Activated T-cell treated with anti-CD3 and anti-CD28 coated beads for 4 hours (primary cell): ENCODE measurements around the gene IFNAR1.

Source experiments
- DNase-seq: peaks from one replicate; pipeline ENCODE4 v3.0.0-alpha.2; 2020

Gene IFNAR1

DNA sequence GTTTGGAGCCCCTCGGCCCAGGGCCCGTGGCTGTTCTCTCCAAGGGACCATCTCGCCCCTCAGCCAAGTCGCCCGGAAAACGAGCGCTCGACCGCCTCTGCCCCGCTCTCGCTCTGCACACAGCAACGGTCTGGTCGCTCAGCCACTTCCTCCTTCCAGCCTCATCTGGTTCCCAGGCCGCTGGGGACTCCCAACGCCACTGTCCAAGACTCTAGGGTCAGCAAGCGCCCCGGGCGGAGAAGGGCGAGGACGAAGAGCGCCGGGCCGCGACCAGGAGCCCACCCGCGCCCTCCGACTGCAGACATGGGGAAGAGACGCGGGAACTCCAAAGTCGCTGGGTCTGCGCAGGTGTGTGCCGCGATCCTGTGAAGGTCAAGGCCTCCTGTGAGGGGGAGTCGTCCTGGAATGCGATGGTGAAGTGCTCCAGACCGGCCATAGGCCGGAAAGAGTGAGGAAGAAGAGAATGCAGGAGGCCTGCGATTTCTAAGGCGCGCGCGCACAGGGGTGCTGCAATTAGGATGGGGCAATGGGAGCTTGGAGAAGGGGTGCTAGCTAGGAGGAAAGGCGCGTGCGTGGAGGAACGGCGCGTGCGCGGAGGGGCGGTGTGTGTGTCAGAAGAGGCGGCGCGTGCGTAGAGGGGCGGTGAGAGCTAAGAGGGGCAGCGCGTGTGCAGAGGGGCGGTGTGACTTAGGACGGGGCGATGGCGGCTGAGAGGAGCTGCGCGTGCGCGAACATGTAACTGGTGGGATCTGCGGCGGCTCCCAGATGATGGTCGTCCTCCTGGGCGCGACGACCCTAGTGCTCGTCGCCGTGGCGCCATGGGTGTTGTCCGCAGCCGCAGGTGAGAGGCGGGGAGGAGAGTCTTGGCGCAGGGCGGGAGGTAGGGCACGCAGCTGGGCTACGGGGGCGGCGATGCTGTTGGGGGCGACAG, at the start of gene IFNAR1:
IFNAR1 (plus strand) TSS at position 680 of the 931 bp plus-strand sequence; CDS start at position 766, 86 bp downstream.
- DNase-seq: peak; percentile 97

DNA sequence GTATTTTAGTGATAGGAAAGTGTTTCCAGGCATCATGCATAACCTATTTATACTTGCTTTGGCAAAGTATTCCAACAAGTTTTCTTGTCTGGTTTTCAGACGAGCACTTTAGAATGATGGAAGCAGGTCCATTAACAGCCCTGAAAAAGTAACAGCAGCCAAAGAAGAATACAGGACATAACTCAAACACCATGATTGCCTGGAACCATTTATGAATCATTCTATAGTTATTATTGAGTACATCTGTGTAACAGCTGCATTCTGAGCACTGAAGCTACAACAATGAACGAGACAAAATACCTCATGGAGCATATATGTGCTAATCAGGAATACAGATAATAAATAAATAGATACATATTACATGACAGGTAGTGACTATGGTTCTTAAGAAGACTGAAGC, 46.0 kb upstream of the IFNAR1 start:
- DNase-seq: no peak

DNA sequence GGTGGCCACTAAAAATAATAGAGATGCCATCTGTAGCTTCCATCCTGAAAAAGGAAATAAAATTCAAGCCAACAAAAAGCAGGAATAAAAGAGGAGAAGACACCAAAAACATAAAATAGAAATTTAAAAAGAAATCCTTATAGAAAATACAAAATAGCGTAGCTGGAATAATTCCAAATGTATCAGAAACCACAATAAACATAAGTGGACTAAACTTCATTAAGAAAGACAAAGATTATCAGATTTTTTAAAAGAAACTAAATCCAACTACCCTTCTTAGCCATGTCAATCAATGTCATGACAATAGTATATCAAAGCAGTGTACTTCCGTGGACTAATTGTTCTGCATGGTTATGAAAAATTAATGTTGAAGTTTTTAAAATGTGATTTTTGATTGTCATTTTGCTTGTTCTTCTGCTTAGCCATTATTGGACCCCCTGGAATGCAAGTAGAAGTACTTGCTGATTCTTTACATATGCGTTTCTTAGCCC, 45.4 kb upstream of the IFNAR1 start:
- DNase-seq: no peak

DNA sequence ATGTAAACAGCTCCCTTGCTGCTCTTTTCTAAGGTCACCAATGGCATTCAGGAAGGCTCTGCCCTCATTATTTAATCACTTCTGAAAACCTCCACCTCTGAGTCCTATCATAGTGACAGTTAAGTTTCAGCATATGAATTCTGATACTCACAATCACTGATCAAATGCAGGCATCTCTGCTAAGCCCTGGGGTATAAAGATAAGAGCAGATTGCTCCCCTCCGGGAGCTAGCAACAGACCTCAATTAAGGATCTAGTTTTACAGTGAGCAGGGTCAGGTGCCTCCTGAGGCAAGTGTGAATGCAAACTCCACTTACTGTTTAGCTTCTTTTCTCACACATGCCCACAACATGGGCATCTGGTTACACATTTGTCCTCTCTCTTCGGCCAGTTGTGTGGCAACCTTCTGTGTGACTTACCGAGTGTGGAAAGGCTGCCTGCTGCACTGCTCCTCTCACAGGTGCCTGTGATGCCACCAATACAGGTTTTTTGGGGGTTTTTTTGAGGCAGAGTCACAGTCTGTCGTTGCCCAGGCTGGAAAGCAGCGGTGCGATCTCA, 43.6 kb upstream of the IFNAR1 start:
- no peak for DNase-seq

DNA sequence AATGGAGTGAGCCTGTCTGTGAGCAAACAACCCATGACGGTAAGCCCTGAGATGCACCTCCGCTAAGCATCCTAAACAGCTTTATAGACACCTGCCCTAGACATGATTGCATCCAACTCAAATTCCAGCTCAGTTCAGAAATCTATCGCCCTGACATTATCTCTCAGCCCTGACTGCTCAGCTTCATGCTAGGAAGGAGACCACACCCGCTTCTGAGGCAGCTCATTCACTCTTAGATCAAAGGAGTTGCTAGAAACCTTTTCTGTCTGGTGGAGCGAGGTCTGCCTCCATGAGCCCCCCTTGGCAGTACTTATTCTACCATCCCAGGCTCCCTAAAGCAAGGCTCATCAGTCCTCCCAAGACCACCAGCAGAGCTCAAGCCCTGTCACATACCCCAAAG, 41.6 kb upstream of the IFNAR1 start:
- DNase-seq: no peak

DNA sequence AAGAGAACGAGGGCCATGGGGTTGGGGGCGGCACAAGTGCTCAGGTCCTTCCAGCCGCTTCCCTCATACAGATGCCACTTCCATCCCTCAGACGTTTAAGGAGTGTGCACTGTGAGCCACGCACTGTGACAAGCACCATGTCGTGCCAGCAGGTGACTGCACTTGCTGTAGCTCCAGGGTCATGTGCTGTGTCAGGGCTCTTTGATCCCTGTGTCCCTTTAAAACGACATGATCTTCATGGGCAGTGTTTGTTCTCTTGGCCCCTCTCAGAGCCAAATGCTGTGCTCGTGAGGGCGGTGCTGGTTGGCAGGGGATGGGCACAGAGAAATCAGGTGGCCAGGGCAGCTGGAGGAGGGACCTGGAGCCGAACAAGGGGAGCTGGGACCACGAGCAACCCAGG, 38.7 kb upstream of the IFNAR1 start:
- no peak for DNase-seq

DNA sequence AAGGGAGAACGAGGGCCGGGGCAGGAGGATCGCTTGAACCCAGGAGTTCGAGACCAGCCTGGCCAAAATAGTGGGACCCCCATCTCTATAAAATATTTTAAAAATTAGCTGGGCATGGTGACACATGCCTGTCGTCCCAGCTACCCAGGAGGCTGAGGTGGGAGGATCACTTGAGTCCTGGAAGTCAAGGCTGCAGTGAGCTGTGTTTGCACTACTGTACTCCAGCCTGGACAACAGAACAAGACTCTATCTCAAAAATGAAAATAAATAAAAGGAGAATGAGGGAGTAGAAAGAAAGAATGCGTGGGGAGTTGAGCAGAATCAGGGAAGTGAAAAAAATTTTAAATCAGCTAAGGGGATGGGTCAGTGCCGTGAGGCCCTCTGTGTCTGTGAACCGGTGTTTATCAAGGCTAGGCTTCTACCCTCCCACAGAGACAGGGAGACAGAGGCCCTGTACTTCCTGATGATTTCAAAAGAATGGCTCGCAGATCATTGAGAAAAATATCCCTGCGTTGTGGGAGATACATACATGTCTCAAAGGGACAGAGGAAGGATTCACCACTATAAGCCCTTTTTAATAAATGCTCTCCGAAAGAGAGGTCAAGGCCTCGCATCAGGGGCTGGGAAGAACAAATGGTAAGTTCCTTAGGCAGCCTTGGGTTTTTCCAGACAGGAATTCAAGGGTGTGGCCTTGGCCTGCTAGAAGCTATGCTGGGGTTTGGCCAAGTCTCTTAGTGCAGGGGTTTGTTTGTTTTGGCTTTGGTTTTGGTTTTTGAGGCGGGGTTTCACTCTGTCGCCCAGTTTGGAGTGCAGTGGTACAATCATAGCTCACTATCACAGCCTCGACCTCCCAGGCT, 37.9 kb upstream of the IFNAR1 start:
- DNase-seq: no peak

DNA sequence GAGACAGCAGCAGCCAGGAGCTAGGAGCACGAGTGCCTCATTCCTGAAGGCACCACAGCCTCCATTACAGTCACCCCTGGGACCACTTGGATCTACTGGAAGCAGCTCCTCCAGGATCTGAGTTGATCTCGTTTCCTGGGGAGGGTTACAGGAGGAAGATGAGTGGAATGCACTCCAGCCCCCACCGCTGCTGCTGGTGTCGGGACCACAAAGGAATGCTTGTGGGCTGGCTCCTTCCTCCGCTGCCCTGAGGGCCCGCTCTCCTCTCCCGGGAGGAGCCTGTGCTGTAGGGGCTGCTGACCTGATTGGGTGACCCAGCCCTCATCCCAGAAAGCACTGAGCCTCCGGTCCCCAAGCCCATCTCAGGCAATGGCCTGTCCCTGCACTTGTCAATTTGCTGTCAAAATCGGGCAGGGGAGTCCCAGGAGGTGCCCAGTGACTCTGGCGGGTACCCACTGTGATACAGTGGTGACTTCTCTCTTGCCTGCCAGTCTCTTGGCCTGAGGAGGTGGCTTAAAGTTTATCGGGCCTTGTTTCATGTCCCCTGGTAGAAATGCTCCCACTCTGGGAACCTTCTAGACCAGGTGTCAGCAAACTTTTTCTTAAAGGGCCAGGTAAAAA, 35.5 kb upstream of the IFNAR1 start:
- DNase-seq: no peak

DNA sequence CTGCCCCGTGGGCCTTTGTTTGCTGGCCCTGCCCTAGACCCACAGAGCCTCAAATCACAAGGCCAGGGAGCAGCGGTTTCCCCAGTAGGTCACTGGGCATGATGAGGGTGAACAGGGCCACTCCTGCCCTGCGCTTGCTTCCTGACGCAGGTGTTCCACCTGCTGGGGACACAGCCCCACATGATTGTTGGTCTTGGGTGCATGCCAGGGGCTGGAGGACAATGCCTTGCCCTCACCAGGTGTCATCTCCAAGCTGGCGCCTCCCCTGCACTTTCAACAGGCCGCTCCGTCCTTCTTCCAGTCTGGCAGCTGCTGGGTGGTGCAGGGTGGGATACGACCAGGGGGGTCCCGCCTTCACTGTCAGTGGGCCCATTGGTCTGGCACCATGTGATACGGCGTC, 34.3 kb upstream of the IFNAR1 start:
- no peak for DNase-seq

DNA sequence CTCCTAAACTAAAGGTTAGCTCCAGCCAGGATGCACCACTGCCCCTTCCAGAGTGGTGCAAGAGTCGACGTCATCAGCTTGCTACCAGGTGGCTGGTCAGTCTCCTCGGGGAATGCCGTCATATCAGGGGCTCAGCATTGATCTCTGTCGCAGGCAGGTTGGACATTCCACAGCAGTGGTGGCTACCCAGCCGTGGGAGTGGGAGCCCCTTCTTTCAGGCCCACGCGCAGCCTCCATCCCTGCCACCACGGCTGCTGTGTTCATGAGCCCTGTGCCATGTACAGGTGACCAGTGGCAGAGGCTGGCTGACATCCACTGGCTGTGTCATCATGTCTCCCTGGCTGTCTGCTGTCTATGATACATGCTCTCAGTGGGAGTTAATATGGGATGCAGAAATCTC, 33.1 kb upstream of the IFNAR1 start:
- no peak for DNase-seq

DNA sequence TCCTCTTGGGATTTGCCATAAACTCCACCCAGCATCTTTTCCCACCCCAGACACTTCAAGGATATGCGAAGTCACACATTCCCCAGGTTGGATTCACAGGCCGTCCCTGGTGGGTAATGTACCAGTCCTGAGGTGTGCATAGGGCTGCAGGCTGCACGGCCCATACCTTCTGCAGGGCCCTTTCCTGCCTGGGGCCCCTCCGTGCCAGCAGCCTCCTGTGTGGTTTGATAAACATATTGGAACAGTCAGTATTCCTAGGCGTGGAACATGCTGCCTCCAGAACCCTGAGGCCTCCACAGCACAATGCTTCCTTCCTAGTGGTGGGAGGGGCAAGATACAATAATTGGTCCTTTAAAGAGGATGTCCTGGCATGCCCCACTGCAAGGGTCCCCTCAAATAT, 32.0 kb upstream of the IFNAR1 start:
- no peak for DNase-seq

DNA sequence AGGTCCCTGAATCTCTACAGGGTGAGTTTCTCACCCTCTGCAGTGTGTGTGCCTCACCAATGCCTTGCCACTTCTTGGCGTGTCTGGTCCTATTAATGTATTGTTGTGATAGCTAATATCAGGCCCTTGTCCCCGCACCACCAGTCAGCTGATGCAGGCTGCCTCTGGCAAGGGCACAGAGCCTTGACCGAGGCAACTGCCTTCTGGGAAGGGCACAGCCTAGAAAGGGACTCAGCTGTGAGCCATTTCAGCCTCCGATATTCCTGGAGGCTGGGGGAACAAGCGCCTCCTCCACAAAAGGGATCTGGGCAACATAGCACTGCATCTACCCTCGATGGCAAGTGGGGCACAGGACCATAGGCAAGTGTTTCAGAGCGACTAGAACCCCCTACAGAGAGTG, 31.6 kb upstream of the IFNAR1 start:
- no peak for DNase-seq

DNA sequence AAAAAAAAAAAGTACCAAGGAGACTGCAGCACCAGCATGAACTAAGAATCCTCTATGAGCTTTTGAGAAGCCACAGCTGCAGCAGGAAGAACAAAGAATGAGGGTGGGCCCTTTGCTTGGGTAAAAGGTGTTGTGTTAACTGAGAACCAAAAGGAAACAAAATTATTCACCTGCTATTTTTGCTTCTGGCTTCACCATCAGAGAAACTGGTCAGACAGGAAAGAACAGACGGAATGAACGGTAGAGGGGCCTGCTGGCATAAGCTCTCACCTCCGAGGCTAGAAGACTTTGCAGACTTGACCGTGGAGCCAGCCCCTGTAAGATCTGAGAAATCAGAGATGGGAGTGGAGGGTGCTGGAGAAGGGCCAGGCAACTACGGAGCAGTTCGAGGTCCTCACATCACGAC, 31.0 kb upstream of the IFNAR1 start:
- DNase-seq: no peak

DNA sequence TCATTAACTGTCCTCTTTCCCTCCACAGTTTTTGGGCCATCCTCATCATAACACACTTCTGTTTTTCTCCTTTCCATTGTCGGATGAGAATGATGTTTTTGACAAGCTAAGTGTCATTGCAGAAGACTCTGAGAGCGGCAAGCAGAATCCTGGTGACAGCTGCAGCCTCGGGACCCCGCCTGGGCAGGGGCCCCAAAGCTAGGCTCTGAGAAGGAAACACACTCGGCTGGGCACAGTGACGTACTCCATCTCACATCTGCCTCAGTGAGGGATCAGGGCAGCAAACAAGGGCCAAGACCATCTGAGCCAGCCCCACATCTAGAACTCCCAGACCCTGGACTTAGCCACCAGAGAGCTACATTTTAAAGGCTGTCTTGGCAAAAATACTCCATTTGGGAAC, 28.6 kb upstream of the IFNAR1 start:
- DNase-seq: no peak

DNA sequence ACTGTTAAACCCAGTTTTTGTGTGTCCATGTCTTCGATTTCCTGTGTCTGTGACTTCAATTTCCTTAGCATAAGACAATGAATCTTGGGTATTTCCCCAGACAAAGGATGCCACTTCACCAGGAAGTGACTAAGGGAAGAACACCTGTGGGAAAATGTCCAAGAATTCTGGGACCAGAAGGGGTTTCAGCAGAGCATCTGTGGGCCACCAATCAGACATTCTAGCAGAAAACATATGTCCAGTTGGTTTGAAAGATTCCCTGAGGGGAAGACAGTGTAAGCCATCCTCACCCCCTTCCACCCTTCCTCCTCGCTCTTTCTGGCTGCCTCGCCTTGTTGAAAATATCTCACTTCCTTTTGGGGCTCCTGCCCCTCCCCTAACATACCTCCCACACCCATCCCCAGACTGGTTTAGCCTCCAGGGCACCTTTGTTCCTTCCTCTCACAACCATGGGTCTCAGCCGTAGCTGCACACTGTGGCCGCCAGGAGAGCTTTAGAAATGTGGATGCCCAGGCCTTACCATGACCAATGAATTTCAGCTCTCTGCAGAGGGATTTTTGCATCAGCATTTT, 25.5 kb upstream of the IFNAR1 start:
- DNase-seq: no peak

DNA sequence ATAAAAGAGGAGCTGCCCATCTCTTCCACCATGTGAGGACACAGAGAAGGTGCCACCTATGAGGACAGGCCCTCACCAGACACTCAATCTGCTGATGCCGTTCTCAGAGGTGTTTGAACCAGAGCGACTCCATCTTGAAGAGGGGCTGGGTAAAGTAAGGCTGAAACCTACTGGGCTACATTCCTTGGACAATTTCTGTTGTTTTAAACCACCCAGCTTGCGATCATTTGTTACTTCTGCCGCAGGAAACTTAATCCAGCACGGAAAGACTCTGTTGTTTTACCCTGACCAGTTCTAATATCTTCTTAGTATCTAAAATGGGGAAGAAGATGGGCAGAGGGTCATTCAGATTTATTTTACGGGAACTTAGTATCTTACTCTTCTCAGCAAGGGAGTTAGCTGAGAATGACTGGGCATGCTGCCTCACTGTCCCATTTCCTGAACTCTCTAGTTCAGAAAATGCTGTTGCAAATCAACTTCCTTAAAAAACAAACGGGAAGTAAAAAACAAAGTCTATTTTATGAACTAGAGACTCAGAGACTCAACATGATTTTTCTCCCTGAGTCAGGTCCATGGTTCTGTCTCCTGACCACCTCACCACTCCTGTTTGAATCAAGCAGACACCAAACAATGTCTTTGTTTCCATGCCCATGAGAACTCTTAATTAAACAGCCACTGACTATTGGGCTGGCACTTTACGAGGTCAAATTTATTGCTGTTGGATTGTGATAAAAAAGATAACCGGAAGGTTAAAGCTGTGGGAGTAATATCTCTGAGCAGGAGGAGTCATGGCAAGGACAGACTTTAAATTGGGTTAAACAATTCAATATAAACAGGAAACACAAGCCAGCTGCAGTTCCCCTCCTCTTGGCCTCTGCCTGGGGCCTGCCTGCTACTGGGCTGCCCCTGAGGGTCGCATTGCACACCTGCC, 23.8 kb upstream of the IFNAR1 start:
- DNase-seq: no peak

DNA sequence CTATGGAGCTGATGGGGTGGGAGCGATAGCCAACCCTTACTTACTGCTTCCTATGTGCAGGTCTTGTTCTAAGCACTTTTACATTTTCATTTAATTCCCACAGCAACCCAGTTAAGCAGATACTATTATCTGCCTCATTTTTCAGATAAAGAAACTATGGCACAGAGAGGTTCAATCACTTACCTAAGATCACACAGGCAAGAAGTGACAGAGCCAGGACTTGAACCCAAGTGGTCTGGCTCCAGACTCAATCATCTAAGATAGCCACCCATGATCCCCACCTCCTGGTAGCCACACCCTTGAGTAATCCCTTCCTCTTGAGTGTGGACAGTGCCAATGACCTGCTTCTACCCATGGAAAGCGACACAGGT, 23.2 kb upstream of the IFNAR1 start:
- DNase-seq: no peak

DNA sequence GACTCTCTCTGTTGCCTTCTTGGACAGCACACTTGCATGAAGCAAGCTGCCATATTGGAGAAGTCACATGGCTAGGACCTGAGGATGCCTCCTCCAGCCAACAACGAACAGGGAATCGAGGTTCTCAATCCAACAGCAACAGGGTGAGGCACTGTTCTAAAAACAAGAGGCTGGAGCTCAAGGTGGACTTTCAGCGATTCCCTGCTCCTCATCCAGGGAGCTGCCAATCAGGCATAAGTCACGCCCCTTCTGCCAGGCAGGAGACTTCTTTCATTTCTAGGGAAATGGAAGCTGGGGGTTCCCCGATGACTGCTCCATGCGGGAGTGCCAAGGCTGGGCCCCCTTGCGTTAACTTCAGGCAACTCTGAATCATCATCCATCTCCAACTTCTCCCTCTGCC, 22.7 kb upstream of the IFNAR1 start:
- DNase-seq: no peak

DNA sequence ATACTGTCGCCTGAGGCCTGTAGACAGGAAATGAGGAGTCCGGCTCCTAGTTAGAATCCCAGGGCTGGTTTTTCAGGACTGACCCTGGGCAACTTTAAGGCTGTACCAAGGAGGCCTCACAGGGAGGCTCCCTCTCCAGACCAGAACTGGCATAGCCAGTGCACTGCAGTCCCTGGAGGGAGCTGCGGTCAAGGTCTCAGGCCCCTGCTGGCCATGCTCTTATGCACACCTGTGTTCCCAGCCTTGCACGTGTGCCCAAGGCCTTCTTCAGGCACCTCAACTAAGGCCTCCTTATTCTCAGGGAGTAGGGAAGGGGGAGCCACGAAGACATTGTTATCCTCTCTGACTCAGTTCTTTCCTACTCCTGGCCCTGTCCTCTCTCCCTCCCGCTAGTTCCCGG, 22.0 kb upstream of the IFNAR1 start:
- no peak for DNase-seq

DNA sequence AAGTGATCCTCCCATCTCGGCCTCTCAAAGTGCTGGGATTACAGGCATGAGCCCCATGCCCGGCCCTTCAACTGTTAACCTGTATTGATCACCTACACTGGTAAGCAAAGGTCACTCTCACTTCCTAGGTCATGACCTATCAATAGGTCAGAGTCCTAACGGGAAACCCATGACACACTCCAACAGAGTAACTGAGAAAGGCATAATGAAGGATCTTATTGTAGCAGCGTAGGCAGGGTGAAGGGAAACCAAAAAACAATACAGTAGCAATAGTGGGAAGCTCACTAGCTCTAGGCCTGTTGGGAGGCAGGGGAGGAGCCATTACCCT, 19.5 kb upstream of the IFNAR1 start:
- no peak for DNase-seq

DNA sequence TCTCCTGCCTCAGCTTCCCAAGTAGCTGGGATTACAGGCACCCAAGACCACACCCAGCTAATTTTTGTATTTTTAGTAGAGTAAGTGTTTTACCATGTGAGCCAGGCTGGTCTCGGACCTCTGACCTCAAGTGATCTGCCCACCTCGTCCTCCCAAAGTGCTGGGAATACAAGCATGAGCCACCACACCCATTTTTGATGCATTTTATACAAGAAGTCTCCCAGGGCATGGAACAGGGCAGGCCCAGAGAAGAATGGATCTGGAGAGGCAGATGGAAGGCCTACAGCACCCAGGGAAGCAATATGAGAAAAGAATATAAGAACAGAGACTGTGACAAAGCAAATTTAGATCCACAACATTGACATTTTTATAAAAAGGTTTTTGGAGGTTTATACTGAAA, 18.8 kb upstream of the IFNAR1 start:
- DNase-seq: no peak
